Nephron progenitor cell (in vitro differentiated cells): ENCODE data around the gene C14orf132.

Experiments used
- DNase-seq: peaks from one replicate; pipeline ENCODE4 v3.0.0; 2021
- H3K27ac Mint-ChIP-seq: 2 replicates; pipeline ENCODE4 v1.8.0; 2021; ENCODE audit warnings: mild to moderate bottlenecking, moderate library complexity, mixed read lengths
- H3K27me3 Mint-ChIP-seq: 2 replicates; pipeline ENCODE4 v1.8.0; 2021; ENCODE audit warnings: mild to moderate bottlenecking, low read depth, mixed read lengths; ENCODE audit not compliant: poor library complexity
- H3K36me3 Mint-ChIP-seq: 2 replicates; pipeline ENCODE4 v1.8.0; 2021; ENCODE audit warnings: low read depth, mixed read lengths
- H3K4me1 Mint-ChIP-seq: 2 replicates; pipeline ENCODE4 v1.8.0; 2021; ENCODE audit warnings: mixed read lengths
- H3K4me3 Mint-ChIP-seq: 2 replicates; pipeline ENCODE4 v1.8.0; 2021; ENCODE audit warnings: mild to moderate bottlenecking, moderate library complexity, mixed read lengths
- H3K9me3 Mint-ChIP-seq: 2 replicates; pipeline ENCODE4 v1.8.0; 2021; ENCODE audit warnings: mild to moderate bottlenecking, moderate library complexity, mixed read lengths
- CTCF ChIP-seq: fragments of 200-600 bp; sonication (generic); IDR thresholded peaks from 2 replicates; pipeline ENCODE4 v1.5.0; 2021; ENCODE audit warnings: antibody characterized with exemption

C14orf132 gene

GRCh38 chr14:96096639-96097610 lies 57.8 kb downstream of the C14orf132 start:
- Mint-ChIP-seq H3K27me3 (peaks cover 3% of the 10 kb centered on the region), H3K4me3 (no peak overlapping the region), H3K27ac (no peak overlapping the region), H3K9me3 (no peaks in the 10 kb centered on the region), H3K4me1 (peaks cover 12% of the 10 kb centered on the region), H3K36me3 (no peaks in the 10 kb centered on the region)
- TF ChIP-seq CTCF = no peak
- no peak for DNase-seq

- Mint-ChIP-seq H3K36me3 (no peaks in the 10 kb centered on the region), H3K9me3 (no peaks in the 10 kb centered on the region), H3K4me3 (no peak overlapping the region), H3K27ac (no peak overlapping the region), H3K27me3 (peaks cover 3% of the 10 kb centered on the region), H3K4me1 (peaks cover 16% of the 10 kb centered on the region)
- TF ChIP-seq CTCF = no peak
- DNase-seq = no peak
Observed at GRCh38 chr14:96097752-96098151, 58.6 kb downstream of the C14orf132 start.

GRCh38 chr14:96098309-96098998 lies 59.3 kb downstream of the C14orf132 start:
- peak; percentile 46 for DNase-seq
- Mint-ChIP-seq H3K27ac (no peak overlapping the region), H3K4me1 (peaks cover 19% of the 10 kb centered on the region), H3K9me3 (no peaks in the 10 kb centered on the region), H3K36me3 (no peaks in the 10 kb centered on the region), H3K27me3 (peaks cover 7% of the 10 kb centered on the region), H3K4me3 (no peak overlapping the region)
- peak; percentile 53 for TF ChIP-seq CTCF

GRCh38 chr14:96098999-96099335 lies 59.8 kb downstream of the C14orf132 start:
- peaks cover 7% of the 10 kb centered on the region for H3K27me3 Mint-ChIP-seq
- H3K9me3 Mint-ChIP-seq = no peaks in the 10 kb centered on the region
- H3K4me3 Mint-ChIP-seq = no peak overlapping the region
- no peak for DNase-seq
- H3K4me1 Mint-ChIP-seq = peaks cover 19% of the 10 kb centered on the region
- H3K36me3 Mint-ChIP-seq = no peaks in the 10 kb centered on the region
- no peak overlapping the region for H3K27ac Mint-ChIP-seq
- TF ChIP-seq CTCF = no peak

GRCh38 chr14:96100161-96101064 lies 61.3 kb downstream of the C14orf132 start:
- no peak overlapping the region for H3K27ac Mint-ChIP-seq
- peaks cover 25% of the 10 kb centered on the region for H3K4me1 Mint-ChIP-seq
- no peaks in the 10 kb centered on the region for H3K36me3 Mint-ChIP-seq
- H3K9me3 Mint-ChIP-seq = no peaks in the 10 kb centered on the region
- DNase-seq = peak; percentile 86
- TF ChIP-seq CTCF = peak; percentile 90
- peaks cover 10% of the 10 kb centered on the region for H3K27me3 Mint-ChIP-seq
- H3K4me3 Mint-ChIP-seq = no peak overlapping the region
